GM19468 (cell line): ENCODE measurements around the gene AGAP1.

Experiments
- ATAC-seq: cut with Tn5 transposase; IDR thresholded peaks from one replicate; pipeline ENCODE4 v1.9.1; 2021; ENCODE audit warnings: mild to moderate bottlenecking, moderate library complexity, moderate number of reproducible peaks; ENCODE audit not compliant: unreplicated experiment; ENCODE audit errors: extremely low read depth

Gene AGAP1

DNA sequence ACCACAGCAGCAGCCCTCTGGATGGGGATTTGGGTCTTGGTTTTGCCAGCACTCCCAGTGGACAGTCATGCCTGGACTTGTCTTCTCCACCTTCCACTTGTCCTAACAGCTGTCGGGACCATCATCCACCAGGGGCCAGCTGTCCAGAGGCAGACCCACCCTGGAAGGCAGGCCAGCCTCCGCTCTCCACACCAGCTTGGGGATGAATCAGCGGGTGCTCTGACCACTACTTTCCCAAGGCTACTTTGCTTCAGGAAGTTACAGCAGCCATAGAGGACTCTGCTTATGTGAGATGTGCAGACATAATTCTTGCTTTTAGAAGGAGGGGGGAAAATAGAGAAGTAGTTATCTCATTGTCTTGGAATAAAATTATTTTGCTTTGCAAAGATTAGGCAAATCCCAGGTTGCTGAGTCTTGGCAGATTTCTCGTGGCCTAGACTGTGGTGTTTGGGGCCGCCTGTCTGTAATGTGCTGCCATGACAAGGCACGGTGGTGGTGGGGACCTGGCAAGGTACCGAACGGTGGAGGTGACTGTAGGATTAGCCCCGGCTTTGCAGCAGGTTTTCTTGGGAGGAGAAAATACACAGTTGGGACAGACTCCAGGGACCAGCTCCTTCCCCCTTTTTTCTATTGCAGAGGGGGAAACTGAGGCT lies 148.7 kb downstream of the AGAP1 start:
- ATAC-seq = no peak

DNA sequence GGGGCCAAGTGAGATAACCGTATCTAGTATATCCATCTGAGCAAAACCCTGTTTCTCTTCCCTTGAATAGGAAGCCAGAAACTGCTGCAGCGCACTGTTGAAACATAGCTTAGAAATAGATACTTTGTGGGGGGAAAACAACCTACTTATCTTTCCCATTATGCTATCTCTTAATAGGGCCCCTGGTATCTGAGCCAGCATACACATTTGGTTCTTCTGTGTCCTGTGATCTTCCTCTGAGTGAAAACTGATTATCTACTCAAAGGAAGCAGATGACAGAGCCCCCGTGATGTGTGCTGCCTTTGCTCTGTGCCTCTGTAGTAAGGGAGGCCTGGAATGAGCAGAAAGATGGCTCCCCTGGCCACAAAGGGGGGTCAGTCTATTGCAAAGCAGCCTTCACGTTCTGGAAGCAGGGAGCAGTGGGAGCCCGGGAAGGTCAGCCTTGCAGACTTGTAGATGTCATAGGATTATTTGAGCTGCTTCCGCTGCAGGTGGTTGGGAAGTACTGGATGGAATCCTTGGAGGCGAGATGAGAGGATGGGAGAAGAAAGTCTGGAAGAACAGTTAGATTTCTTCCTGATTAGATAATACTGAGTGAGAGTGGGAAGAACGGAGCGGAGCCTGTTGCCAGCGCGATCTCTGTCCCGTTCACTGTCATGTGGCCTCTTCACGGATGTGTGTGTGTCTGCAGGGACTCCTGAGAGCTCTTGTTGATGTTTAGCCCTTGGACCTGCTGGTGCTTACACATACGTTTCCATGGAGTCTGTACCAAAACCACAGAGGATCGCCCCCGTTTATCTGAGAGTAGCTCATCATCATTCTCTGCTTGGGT lies 150.1 kb downstream of the AGAP1 start:
- ATAC-seq = no peak

DNA sequence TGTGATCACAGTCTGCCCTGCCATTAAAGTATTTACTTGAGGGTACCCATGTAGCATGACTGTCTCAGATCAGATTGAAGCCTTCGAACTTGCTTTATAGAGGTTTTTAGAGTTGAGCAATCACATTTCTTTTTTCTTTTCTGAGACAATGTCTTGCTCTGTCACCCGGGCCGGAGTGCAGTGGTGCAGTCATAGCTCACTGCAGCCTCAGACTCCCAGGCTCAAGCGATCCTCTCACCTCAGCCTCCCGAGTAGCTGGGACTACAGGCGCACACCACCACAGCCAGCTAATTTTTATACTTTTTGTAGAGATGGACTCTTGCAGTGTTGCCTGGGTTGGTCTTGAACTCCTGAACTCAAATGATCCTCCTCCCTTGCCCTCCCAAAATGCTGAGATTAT lies 153.4 kb downstream of the AGAP1 start:
- ATAC-seq = no peak

DNA sequence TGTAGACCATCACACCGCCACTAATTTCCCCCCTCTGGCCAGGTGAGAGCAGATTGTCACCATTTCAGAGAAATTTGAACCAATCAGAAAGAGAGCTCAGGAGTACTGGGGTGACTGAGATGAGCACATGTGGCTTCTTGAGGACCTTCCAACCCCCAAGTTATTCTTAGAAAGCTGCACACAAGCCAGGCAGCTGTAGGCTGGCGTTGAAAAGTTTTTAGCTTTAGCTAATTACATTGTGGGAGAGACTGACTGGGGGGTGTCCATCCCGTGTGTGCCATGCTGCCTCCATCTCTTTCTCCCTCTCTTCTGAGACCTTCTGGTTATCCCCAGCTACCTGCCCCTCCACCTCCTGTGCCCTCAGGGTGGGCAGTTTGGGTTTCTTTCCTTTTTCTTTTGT lies 154.0 kb downstream of the AGAP1 start:
- no peak for ATAC-seq

DNA sequence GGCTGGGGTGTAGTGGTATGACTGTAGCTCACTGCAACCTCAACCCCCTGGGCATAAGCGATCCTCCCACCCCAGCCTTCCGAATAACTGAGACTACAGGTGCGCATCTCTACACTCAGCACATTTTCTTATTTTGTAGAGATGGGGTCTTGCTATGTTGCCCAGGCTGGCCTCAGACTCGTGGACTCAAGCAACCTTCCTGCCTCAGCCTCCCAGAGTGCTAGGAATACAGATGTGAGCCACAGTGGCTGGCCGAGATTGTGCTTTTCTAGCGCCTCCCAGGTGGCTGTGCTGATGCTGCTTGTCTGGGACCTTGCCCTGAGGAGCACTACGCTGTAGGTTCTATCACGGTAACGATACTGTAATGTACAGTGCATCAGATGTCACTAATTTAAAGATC lies 155.6 kb downstream of the AGAP1 start:
- no peak for ATAC-seq

DNA sequence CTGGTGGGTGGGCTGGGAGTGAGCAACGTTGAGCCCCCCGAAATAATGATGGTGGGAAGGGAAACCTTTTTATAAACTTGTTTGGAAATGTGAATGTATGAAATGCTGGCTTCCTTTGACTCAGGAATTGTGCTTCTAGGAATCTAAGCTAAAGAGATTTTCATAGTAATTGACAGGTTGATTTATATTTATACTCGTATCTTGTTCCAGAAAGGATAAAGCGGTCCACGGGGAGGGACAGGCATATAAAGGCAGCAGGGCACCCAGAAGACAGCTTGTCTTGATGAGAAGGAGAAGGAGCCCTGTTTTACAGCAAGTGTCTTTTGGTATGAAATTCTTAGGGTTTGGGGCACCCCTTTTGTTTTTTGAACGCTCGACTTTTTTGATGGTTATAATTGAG lies 157.8 kb downstream of the AGAP1 start:
- no peak for ATAC-seq

DNA sequence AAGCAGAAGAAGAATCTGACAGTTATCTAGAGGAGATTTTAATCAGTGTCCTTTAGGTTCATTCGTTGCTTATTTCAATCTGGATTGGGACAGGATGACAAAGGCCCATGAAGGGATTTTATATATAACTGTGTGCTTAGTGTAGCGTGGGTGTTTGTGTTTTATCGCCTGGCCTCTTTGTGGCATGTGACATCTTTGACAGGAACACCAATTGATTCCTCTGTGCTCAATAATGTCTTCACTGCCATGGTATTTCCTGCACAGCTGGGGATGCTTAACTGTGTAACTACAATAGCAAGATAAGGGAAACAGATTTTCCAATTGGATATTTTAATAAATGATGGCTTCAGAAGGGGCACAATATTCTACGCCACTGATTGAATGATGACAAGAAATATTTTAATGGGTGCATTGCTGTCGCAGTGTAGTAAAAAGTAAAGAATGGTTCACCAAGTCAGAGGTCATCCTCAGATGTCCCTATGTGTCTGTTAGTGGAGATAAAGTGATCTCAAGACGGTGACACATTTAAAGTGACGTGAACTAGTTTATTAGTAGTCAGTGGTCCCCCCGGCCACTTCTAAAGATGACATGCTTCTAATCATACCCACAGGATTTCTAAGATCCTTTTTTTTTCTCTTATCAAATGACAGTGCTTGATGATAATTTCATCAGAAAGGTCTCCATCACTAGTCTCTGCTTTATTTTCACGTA lies 160.4 kb downstream of the AGAP1 start:
- ATAC-seq = no peak

DNA sequence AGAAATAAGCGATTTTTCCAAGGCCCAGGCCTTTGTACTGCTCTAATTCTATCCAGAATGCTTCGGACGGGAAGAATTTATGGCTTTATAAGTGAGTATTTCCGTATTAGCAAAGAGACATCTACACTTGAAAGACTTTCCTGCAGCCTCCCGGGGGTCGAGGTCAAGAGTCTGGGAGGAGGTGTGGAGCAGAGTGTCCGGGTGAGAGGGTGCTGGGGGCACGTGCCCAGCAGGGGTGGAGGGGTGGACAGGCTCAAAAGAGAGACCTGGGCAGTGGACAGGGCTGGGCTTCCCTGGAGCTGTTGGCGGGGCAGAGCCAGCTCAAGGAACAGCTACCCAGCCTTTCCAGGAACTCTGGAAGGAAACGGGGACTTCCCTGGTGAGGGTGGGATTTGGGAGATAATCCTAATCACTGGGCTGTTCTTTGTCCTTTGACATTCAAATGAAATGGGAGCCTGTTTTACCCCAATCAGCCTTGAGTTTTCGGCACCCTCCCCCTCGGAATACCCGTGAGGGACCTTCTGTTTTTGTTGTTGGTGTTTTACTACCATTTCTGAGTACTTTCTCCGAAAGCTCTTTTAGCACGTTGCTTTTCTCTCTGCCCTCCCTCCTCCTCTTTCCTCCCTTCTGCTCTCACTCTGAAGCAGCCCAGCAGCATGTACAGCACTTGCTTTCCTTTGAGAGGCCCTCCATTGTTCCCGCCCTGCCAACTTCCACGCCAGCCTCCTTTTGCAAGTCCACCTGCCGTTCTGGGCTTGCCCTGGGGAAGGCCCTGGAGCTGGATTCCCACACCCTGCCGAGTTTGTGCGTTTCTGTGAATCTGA lies 164.7 kb downstream of the AGAP1 start:
- ATAC-seq = no peak

DNA sequence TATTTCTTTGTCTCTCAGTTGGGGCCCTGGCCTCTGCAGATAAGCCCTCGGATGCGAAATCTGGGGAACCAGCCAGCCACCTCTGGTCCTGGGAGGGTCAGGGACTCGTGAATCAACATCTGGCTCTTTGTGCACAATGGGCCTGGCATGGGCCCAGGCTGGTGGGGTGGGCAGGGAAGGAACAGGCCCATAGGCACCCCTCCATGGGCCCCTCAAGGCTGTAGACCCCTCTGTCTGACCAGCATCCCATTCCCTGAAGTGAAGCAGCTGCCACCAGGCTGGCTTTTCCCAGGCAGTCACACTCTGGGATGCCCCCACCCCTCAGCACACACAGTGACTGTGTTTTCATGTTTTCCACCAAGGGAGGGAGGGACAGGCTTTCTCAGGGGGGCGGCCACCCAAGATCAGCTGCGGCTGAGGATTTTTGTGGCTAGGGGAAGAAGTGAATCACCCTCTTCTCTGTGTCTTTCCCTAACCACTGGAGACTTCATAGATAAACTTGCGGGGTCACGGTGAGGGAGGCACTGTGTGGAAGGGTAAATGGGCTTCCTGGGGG lies 166.0 kb downstream of the AGAP1 start:
- ATAC-seq = no peak

DNA sequence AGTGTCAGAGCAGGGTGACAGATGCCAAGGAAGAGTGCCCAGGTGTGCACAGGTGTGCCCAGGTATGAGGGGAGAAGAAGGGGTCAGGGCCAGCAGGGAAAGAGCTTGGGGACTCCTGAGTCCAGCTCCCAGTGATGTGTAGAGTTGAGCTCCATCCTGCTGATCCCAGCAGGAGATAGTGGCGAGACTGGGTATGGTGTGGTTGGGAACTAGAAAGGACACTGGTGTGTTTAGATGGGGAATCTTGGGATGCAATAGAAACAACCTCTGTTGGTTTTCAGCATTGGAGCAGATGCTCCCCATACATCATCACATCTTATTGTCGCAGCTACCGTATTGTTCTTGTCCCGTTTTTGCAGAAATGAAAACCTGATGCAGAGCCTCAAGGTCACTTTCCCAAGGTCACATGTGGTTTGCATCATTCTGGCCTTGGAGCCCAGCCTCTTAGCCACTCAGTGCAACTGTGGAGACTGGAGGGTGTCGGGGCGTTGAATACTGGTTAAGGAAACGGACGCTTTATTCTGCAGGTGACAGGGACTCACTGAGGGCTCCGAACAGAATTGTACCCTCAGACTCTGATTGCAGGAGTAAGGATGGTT lies 166.7 kb downstream of the AGAP1 start:
- no peak for ATAC-seq

DNA sequence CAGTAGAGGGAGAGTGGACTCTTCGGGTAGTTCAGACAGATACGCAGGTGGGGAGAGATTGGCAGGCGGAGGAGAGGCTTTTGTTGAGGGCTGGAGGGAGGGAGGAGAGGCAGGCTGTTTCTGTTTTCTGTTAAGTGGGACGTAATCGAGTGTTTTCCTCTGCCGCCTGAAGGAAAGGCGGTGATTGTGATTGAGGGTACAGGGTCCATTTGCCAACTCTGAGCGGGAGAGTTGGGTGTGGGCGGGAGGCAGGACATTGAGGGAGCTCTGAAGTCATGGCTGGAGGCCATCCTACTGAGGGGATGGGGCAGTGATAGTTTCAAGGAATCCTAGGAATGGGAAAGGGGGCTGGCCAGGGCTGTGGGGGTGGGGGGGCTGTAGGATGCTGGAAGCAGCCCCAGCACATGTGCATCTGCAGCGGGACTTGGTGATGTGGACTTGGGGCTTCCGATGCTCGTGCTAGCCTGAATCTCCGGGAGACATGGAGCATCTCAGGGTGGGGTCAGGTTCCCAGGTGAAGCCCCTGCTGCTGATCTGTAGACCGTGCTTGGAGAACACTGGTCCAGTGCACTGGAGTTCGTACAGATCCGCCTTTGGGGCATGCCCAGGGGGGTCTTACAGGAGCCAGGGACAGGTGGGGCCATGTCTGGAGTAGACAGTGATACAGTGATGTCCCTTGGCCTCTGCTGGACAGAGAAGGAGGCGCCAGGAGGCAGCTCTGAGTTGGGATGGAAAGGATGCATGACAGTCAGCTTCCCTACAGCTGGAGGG lies 167.5 kb downstream of the AGAP1 start:
- ATAC-seq = no peak

DNA sequence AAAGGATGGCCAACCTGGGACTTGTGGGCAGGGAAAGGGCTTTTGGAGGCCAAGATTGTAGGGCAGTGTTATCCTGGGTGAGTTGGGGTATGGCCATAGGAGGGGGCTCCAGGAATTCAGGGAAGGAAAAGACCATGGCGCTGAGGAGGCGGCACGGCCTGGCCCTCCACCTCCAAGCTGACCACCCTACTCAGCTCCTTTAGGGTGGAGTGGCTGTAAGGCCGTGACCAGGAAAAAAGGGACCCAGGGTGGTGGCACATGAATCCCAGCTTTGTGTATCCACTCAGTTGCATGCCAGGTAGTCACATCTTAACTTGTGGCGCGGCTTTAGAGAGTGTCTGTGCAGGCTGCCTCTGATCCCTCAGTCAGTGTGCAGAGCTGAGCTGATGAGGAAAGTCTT lies 168.1 kb downstream of the AGAP1 start:
- ATAC-seq = no peak

DNA sequence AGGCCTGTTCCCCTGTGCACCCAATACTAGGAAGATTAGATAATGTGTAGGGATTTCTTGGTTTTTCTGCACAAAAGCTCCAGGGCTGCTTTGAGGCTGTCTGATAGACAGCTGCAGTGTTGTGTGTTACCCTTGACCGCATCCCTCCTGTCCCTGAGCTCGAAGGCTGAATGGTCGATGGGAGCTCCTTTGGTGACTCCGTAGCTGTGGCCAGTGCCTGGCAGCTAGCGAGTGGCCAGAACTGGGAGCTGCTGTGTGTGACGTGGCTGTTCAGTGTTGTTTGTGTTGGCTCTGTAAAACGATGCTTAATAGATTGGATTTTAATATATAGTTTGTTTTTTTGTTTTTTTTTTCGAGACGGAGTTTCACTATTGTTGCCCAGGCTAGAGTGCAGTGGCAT lies 170.0 kb downstream of the AGAP1 start:
- ATAC-seq = no peak

DNA sequence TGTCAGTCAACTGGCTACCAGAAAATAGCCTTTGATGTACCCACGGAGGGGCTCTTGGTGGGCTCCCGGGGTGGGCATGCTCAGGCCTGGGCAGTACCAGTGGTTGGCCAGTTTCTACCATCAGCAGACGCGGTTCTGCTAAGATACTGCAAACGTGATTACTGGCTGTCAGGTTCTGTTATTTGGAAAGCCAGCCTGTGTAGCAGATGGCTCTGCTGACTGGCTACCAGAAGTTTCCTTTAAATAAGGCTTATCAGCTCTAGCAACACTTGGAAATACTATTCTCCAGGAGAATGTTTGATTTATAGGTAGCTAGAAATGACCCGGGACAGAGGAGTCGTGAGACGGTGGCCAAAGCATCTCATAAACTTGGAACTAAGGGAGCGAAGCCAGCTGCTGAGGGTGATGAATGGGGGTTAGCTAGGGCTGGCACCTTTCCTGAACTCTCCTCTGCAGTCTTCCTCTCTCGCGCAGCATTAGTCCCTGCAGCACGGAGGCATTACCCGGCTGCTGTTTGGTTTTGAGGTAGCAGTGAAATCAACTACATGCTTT lies 171.9 kb downstream of the AGAP1 start:
- ATAC-seq = no peak

DNA sequence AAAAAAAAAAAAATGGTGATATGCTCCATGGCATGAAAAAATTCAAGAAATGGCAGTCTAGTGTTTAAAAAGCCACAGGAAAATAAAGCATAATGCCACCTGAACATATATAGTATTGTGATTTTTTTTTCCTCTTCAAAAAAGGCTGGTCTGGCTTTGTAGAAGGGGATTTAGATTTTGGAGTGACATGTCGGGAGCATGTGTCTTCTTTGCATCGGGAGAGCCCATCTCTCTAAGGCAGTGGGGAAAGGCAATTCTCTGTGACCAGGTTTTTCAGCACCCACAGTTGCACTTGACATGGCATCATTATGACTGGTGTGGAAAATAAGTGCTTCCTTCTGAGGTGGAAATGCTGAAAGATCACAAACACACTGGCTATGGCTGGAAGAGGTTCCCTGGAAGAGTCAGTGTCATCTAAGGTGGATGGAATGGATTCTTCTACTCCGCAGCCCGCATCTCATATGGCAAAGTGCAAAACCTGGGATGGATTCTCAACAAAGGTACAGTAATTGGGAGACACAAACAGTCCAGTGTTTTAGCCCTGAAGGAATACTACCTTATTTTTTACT lies 172.5 kb downstream of the AGAP1 start:
- no peak for ATAC-seq

DNA sequence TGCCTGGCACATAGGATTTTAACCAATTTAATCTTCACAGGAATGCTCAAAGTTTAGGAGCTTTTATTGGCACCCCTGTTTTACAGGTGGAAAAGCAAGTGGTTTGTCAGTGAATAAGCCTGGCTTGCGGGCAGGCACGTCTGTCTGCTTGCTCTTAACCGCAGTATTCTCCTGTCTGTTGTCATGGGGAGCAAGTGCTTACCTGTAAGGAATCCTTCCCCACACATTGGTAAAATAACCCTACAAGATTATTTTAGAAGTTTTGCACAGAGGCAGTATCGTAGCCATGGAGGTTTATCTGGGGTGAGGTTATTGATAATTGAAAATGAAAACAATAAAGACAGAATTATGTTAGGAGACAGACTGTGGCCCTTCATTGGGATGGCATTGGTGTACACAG lies 174.9 kb downstream of the AGAP1 start:
- no peak for ATAC-seq

DNA sequence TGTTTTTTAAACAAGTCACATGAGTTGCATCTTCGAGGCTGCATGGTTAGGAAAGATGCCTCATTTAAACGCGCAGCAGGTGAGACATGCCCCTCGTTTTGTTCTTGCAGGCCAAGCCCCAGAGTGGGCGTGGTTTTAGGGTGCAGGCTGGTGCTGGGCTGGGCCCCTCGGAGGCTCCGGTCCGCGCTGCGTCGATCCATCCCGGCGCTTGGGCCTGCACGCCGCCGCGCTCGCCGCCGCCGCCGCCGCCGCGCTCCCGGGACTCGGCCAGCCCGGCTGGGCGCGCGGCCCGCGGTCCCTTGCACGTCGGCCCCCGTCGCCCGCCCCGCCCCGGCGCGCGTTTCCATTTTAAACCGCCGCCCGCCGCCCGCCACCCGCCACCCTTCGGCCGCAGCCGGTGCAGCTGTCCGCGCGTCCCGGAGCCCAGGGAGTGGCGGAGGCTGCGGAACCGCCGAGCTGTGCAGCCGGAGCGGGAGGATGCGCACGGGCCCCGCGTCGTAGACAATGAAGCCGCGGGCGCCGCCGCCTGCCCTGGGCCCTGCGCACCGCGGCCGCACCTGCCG lies 175.5 kb downstream of the AGAP1 start:
- no peak for ATAC-seq
